Stimulated activated CD4-positive, alpha-beta T cell treated with anti-CD3 and anti-CD28 coated beads, Interleukin-4, amount 100 ng/mL, for 24 hours (primary cell): ENCODE results near the gene CIDEB.
A peak's percentile ranks its signal among the peaks of the same experiment; 100 is the strongest.

Experiments used
- DNase-seq: peaks from one replicate; pipeline ENCODE4 v3.0.0-alpha.2; 2020

The CIDEB gene

DNA sequence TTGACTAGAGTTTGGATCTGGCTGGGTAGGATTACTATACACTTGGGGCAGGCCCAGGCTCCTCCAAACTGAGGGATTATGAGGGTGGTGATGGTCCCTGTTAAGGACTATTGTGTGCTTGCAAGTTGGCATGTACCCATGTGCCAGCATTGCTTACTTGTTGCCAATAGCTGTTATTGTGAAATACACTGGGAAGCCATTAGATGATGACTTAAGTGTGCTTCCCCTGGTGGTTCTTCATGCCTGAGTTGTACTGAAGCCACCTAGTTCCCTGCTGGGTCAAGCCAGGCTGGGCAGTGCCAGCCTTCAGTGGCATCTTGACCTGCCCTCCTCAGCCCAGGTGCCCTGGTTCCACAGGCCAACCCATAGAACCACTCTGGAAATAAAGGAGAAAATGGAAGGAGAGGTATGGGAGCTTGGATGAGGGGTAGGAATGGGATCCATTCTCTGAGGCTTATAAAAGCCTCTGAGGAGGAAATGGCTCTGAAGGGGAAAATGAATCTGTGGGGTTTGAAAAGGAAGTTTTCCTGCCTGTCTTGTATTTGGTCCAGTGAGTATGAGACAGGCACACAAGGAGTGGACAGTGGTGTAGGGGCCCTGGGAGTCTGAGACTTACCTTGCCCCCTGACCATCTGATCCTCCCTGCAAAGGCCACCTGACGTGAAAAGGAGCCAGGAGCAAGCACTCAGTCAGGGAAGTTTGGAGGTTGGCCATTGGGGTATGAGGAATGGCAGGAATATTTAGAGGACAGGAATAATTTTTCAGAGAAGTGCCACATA is 4.2 kb upstream of the CIDEB start:
- DNase-seq, result no peak

DNA sequence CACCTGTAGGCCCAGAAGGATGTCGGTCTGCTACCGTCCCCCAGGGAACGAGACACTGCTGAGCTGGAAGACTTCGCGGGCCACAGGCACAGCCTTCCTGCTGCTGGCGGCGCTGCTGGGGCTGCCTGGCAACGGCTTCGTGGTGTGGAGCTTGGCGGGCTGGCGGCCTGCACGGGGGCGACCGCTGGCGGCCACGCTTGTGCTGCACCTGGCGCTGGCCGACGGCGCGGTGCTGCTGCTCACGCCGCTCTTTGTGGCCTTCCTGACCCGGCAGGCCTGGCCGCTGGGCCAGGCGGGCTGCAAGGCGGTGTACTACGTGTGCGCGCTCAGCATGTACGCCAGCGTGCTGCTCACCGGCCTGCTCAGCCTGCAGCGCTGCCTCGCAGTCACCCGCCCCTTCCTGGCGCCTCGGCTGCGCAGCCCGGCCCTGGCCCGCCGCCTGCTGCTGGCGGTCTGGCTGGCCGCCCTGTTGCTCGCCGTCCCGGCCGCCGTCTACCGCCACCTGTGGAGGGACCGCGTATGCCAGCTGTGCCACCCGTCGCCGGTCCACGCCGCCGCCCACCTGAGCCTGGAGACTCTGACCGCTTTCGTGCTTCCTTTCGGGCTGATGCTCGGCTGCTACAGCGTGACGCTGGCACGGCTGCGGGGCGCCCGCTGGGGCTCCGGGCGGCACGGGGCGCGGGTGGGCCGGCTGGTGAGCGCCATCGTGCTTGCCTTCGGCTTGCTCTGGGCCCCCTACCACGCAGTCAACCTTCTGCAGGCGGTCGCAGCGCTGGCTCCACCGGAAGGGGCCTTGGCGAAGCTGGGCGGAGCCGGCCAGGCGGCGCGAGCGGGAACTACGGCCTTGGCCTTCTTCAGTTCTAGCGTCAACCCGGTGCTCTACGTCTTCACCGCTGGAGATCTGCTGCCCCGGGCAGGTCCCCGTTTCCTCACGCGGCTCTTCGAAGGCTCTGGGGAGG is 3.1 kb upstream of the CIDEB start, which contains the start of gene LTB4R:
LTB4R (plus strand) TSS at position 857 of the 959 bp plus-strand sequence. CDS start 4,150 bp downstream, outside the sequence.
- peak; percentile 60 for DNase-seq

DNA sequence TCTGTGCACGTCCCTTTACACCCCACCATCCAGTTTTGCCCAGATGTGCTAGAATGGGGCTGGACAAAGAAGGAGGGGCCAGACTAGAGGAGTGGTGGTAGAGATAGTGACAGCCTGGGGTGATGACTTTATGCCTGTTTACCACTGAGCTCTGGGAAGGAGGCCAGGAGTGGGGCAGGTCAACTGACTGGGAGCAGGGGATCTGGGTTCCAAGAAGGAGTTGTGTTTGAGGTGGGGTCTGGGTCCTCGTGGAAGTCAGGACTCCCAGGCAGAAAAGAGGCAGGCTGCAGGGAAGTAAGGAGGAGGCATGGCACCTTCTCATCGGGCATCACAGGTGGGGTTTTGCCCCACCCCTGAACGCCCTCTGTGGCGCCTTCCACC is 2.5 kb upstream of the CIDEB start:
- no peak for DNase-seq

DNA sequence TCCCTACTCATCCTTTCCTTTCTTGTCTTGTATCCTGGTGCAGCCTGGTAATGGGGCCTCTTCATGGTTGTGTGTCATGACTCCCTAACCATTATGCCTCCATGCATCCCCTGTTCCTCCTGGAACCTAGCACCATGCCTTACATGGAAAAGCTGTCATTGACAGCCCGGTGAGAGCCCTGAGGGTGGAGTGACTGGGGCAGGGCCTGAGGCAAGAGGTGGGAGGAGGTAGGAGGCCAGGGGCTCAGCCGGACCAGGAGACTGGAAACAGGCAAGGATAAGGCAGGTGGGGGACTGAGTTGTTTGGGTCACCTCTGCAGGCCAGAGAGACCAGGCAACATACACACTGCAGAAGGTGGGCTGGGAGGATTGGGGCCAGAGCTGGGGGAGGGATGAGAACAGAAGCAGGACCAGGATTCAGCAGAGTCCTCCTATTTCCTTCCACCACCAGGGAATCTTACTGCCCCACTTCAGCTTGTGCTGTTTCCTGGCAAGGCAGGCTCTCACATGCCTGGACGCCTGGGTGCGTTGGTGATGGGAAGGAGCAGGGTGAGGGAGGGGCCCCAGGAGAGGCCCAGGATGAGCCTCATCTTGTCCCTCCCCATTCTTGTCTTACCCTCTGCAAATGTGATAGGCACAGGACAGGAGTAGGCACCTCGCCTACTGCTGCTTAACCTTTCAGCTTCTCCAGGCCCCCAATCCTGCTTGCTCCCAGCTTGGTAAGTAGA is 1.9 kb upstream of the CIDEB start, which contains the start of gene LTB4R2:
LTB4R2 (plus strand) TSS at position 603 of the 727 bp plus-strand sequence. CDS start 525 bp downstream, outside the sequence.
- no peak for DNase-seq

DNA sequence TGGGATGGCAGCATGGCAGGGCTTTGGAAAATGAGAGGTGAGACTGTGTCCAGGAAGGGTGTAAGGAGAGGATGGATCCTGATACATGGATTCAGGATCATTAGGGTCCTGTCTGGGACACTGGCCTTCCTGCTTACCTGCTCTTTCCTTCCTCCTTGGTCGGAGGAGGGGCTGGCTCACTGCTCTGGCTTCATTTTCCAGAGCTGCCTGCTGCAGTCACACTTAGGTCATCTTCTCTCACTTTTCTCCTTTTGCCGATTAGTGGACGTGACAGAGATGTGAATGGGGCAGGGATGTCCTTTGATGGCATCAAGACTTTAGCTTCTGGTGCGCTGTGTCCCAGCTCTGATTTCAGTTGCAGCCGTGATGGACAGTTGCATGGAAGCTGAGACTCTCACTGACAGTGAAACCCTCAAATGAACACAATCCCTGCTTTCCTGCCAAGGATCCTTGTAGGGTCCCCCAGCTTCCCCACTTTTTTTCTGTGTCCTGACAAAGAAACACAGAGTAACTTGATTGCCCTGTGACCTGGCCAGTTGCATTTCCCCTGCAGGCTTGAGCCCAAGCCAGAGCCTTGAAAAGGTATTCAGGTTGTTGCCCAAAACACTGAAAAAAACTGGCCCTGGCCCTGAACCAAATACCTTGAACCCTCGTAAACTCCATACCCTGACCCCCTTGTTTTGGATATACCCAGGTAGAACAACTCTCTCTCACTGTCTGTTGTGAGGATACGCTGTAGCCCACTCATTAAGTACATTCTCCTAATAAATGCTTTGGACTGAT is 756 bp upstream of the CIDEB start:
- no peak for DNase-seq

DNA sequence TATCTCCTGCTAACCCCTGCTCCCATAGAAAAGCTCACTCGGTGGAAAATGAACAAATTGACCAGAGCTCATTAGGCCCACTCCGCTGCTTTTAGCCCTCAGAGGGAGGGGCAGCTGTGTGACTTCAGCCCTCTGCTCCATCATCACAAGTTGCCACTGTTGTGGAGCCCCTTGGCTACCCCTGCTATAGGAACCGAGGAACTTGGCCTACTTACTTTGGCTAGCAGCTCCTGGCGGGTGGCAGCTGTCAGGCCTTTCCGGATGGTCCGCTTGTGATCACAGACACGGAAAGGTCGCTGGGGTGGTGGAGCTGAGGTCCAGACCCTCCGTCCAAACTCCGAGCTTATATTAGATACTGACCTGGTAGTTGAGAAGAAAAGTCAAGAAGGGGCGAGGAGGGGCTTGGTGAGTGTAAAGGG is 612 bp downstream of the CIDEB start:
- DNase-seq, result no peak

DNA sequence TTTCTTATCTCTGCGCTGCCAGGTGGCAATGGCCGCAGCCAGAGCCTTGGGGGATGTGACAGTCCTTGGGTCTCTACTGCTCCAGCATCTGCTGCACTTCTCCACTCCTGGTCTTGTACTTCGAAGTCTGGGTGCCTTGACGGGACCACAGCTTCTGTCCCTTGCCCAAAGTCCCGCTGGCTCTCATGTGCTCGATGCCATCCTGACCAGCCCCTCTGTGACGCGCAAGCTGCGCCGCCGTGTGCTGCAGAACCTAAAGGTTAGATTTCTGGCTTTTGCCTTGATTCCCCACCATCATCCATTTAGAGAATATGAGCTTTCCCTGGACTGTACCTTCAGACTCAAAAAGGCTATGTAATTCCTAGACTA is 3.8 kb downstream of the CIDEB start:
- no peak for DNase-seq

DNA sequence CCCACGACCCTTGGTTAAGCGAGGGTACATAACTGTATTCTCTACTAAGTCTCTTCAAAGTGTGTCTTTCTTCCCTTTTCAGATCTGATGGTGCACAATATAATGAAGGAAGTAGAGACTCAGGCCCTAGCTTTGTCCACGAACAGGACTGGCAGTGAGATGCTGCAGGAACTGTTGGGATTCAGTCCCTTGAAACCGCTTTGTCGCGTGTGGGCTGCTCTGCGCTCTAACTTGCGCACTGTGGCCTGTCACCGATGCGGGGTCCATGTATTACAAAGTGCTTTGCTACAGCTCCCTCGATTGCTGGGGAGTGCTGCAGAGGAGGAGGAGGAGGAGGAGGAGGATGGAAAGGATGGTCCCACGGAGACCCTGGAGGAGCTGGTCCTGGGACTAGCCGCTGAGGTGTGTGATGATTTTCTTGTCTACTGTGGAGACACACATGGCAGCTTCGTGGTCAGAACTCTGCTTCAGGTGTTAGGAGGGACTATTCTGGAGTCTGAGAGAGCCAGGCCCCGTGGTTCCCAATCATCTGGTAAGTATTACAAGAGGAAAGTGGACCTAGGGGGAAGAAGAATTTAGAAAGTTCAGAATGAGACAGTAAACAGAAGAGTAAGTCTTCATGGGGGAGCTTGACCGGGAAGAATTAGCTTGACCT is 7.3 kb downstream of the CIDEB start:
- no peak for DNase-seq

DNA sequence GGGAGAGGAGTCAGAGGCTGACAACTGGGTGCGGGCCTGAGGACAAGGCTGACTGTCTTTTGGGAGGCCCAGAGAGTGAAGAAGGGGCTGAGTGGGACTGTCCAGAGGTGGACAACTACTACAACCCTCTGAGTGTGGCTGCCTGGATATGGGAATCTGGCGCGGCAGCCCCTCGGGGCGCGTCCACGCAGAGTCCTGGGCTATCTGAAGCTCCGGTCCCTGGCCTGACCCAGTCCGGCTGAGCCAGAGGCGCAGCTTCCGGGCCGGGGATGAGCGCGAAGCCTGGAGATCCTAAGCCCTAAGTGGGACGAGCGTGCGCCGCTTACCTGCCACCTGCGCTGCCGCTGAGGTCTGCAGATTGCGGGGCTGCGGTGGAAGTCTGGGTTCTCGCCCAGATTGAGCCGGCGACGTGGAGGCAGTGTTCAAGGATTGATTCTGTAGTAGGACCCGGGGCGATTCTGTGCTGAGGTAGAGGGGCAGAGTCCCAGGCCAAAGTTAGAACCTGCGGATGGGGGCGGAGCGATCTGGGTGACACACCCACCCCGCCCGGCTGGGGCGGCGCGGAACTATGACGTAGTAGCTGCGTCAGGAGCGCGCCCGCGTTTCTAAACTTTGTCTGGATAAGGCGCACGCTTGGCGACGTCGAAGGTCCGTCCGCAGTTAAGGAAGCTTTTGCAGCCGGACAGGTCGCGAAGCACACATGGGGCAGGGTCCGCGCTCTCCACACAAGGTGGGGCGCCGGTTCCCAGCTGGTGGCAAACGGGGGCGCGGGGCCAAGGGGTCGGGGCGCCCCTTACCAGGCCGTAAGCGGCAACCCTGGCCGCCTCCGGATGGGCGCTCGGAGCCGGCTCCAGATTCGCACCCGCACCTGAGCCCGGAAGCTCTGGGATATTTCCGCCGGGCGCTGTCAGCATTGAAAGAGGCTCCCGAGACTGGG is 8.3 kb downstream of the CIDEB start, which contains the start of the genes DHRS1 and NOP9:
DHRS1 (minus strand) TSS at position 526 of the 937 bp plus-strand sequence. CDS start 674 bp downstream, outside the sequence.
NOP9 (plus strand) TSS at position 596 of the 937 bp plus-strand sequence; CDS start at position 701, 105 bp downstream.
- DNase-seq, result peak; percentile 92

DNA sequence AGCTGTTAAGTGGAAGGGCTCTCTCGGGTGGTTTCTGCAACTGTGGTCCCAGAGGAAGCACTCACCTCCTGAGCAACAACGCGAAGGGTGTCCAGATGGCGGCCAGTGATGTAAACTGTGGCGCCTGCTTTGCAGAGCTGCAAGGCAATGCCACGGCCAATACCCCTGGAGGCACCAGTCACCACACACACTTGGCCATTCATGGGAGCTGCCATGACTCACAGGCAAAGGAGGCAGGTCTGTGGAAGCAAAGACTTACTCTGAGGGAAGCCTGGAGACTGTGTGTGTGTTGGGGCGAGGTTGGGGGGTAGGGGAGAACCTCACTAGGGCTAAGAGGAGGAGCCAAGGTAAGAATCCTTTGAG is 8.9 kb downstream of the CIDEB start:
- no peak for DNase-seq

DNA sequence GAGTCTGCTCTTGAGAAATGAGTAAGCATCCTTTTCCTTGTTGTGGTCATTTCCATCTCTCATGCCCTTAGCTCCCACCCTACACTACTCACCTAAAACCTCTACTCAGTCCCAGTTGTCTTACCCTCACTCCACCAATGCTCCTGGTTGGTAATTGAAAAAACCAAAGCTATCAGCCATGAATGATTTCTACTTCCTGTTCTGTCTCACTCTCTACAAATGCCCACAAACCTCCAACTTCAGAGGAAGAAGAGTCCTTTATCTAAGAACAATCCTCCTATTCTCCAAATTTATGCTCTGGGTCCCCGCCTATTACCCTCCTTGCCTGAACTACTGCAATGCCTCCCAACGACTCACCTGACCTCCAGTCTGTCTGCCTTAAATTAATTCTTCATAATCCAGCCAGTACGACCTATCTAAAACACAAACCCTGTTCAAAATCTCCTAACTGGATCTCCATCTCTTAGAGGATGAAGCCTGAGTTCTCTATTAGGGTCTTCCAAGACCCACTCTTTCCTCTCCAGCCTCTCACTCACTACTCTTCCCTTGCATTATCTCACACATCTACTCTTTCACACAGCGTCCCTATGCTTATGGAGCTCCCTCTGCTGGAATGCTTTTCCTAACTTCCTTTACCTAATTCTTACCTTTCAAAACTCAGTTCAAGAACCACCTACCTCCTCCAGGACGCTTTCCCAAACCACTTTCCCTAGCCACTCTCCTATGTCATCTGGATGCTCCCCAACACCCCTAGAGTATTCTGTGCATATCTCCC is 10.4 kb downstream of the CIDEB start:
- no peak for DNase-seq

DNA sequence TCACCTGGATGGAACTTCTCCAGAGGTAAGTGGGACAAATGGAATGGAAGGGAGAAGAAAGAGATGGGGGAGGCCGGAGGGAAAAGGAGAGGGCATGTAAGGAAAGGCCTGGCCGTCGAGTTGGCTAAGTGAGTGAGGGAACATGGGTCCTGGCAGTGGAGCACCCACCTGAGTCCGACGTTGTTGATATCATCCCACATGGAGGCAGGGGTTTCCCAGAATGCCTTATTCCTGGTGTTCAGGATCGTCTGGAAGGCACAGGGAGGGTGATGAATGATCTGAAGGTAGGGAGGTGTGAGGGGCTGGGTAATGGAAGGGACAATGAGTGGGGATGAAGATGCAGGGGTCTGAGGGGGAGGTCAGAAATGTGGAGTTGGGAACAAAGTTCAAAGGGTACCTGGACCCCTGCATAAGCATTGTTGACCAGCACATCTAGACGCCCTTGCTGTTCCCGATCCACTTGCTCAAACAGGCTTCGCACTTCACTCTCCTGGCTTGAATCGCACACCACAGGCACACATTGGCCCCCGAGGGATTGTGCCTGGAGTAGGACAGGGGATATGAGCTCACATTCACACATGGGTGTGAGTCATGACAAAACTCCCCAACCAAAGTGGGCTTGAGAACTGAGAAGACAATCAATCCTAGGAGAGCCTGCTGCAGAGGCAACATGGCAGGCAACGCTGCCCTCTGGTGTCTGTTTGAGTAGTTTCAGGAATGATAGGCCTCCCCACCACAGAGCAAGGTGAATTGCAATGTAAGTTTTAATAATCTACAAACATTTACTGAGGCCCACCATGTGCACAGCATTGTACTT is 11.2 kb downstream of the CIDEB start:
- DNase-seq, result peak; percentile 83

DNA sequence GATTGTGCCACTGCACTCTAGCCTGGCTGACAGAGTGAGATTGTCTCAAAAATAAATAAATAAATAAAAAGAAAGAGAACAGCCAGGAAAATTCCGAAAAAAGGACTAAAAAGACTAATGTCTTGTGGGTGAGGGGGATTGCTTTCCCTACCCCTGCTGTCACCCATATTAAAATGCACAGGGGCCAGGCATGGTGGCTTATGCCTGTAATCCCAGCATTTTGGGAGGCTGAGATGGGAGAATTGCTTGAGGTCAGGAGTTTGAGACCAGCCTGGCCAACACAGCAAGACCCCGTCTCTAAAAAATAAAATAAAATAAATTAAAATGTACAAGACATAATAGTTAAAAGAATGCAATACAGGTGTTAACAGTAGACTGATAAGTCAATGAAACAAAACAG is 14.3 kb downstream of the CIDEB start:
- no peak for DNase-seq

DNA sequence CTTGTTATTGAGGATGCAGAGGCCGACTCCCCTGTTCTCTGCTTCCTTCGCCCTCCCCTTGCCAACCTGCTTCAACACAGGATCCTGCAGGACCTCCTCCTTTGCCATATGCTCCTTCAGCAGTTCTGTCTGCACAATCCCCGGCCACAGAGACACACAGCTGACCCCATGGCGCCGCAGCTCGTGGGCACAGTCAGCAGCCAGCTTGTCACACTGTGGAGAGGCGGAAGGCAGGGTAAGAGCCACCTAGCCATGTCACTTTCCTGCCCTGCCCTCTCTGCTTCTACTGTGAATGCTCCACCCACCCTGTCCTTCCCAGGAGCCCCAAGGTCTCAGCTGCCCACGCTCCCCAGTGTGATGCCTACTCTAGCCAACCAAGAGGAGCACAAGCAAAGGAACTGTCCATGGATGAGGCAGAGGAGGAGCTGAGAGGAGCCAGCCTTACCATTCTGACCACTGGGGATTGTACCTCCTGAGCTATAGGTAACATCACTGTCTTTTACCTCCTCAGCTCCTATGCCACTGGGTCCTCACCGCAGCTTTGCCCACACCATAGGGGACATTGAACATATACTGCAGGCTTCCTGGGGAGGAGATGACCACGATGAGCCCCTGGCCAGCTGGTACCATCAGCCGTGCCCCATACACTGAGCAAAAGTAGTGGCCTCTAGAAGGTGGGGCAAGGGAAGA is 15.5 kb downstream of the CIDEB start:
- DNase-seq, result no peak

DNA sequence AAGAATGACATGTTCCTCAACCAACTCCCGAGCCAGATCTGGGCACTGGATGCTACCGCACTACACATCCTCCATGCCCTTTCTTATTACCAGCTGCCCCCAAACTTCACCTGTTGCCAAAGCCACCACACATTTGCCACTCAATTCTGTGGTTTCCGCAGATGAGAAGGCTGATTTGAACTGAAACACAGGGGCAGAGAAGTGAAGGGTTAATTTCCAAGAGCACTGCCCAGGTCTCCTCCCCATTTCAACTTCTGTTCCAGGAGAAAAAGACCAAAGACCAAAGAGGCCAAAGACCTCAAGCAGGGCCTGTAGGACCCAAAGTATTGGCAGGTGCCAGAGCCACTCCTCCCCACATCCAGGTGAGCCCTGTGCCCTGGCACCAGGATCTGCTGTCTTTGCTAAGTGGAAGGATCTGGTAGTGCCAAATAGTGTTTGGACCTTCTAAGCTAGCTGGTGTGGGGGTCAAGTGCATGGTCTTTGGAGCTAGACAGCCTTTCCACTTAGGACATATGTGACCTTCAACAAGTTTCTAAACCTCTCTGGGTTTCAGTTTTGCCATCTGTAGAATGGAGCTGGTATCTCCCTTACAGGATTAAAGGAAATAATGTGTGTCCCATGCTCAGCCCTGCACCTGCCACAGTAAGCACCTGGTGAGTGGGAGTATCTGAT is 16.2 kb downstream of the CIDEB start:
- no peak for DNase-seq

DNA sequence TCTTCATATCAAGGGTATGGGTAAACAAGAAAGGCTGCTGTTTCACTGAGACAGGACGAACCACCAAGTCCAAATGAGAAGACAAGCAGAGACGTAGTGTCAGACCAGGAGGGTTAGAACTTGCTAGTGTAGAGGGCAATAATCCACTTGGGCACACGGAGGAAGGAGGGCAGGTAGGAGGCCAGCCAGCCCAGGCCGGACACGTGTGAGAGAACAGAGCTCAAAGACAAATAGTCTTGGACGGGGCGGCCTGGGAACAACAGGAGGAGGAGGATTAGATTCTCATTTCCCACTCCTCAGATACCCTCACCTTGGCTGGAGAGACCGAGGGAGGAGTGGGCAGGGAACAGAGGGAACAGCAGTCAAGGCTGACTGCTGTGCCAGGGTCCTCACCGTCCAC is 17.0 kb downstream of the CIDEB start:
- DNase-seq, result no peak

DNA sequence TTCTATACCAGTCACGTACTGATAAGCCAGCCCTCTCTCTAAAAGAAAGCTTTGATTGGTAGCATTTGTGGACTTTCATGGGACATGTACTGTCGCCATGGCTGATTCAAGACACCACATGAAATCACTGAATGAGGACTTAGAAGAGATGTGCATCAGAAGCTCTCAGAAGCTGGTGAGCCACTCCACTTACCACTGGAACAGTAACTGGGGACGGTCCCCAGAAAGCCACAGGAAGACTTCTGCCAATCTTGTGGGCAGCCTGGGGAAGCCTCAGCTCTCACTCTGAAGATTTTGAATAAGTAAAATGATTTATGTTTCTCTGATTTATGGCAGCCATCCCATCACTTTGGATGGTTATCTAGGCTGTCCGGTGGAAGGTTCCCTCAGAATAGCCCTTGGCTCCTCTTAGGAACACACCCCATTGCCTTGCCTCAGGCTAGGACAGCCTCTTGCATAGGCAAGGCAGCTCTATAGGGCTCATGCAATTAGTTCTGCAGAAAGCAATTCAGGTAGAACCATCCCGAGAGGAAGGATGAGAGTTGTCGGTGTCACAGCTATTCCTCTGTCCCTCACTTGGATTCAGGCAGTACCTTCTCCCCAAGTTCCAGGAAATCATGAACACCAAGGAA is 18.0 kb downstream of the CIDEB start:
- peak; percentile 68 for DNase-seq
